ENCODE measurements around the gene JAM3.

Gene JAM3

GRCh38 chr11:134052395-134052987 lies 16.4 kb upstream of the JAM3 start:
- H2BK12ac ChIP-seq (ENCODE audit: low read length in 2 of 2): peak overlapping the region in 1 of 2 experiments; percentile 45
- no peaks in the 10 kb centered on the region for H3K36me3 ChIP-seq (ENCODE audit: control insufficient read depth in 1 of 2, insufficient read depth in 2 of 2, low read depth in 1 of 2, low read length in 2 of 2)
- H3K9ac ChIP-seq (ENCODE audit: low read length): no peak overlapping the region
- no peak overlapping the region for H3K4me2 ChIP-seq (ENCODE audit: low read length, poor library complexity, severe bottlenecking)
- peak overlapping the region in 1 of 2 experiments; percentile 61 for H3K14ac ChIP-seq (ENCODE audit: low read length in 2 of 2)
- no peak overlapping the region for H2AK5ac ChIP-seq (ENCODE audit: low read length, severe bottlenecking)
- no peak overlapping the region for H3K4ac ChIP-seq (ENCODE audit: low read depth in 1 of 2, low read length in 2 of 2)
- H3K27me3 ChIP-seq (ENCODE audit: control insufficient read depth in 1 of 2, insufficient read depth in 1 of 2, low read length in 2 of 2): peaks cover 5 to 31% of the 10 kb centered on the region in 2 experiments
- H2BK120ac ChIP-seq (ENCODE audit: low read depth, low read length): no peak overlapping the region
- H2AFZ ChIP-seq (ENCODE audit: low read depth, low read length): peak overlapping the region; percentile 10
- peak overlapping the region; percentile 68 for H4K91ac ChIP-seq (ENCODE audit: low read length)
- no peak overlapping the region for H2BK5ac ChIP-seq (ENCODE audit: low read depth, low read length, poor library complexity, severe bottlenecking)
- WGBS: 83% methylated on average over 12 of the region's 12 CpGs
- no peak overlapping the region for H3K4me3 ChIP-seq (ENCODE audit: insufficient read depth in 1 of 2, low read depth in 1 of 2, low read length in 2 of 2)
- no peaks in the 10 kb centered on the region for H3K9me3 ChIP-seq (ENCODE audit: control insufficient read depth, low read length)
- peaks cover 5% of the 10 kb centered on the region for H3K4me1 ChIP-seq (ENCODE audit: control insufficient read depth, insufficient read depth, low read depth, low read length)
- H4K8ac ChIP-seq (ENCODE audit: low read length): peak overlapping the region; percentile 49
- H2BK15ac ChIP-seq (ENCODE audit: low read depth, poor library complexity, severe bottlenecking): no peak overlapping the region
- no peak overlapping the region for H3K27ac ChIP-seq (ENCODE audit: low read length, poor library complexity, severe bottlenecking)
- H3K18ac ChIP-seq (ENCODE audit: low read depth in 1 of 2, low read length in 2 of 2): no peak overlapping the region
- H3K79me1 ChIP-seq (replicated peaks; ENCODE audit: low read length, poor library complexity, severe bottlenecking): no peaks in the 10 kb centered on the region
- no peak overlapping the region for H3K23ac ChIP-seq (ENCODE audit: low read length in 2 of 2)
- DNase-seq: no peak

GRCh38 chr11:134052988-134053945 lies 15.6 kb upstream of the JAM3 start:
- 60% methylated on average over 26 of the region's 26 CpGs for WGBS
- Histone ChIP-seq H3K23ac (ENCODE audit: low read length in 2 of 2) (no peak overlapping the region), H3K4me2 (ENCODE audit: low read length, poor library complexity, severe bottlenecking) (no peak overlapping the region), H2AK5ac (ENCODE audit: low read length, severe bottlenecking) (no peak overlapping the region), H2BK5ac (ENCODE audit: low read depth, low read length, poor library complexity, severe bottlenecking) (no peak overlapping the region), H3K4me3 (ENCODE audit: insufficient read depth in 1 of 2, low read depth in 1 of 2, low read length in 2 of 2) (no peak overlapping the region), H2BK120ac (ENCODE audit: low read depth, low read length) (no peak overlapping the region), H3K27ac (ENCODE audit: low read length, poor library complexity, severe bottlenecking) (no peak overlapping the region), H3K9me3 (ENCODE audit: control insufficient read depth, low read length) (no peaks in the 10 kb centered on the region), H3K18ac (ENCODE audit: low read depth in 1 of 2, low read length in 2 of 2) (no peak overlapping the region), H3K4me1 (ENCODE audit: control insufficient read depth, insufficient read depth, low read depth, low read length) (peaks cover 5% of the 10 kb centered on the region), H2AFZ (ENCODE audit: low read depth, low read length) (peak overlapping the region; percentile 10), H3K4ac (ENCODE audit: low read depth in 1 of 2, low read length in 2 of 2) (no peak overlapping the region), H2BK15ac (ENCODE audit: low read depth, poor library complexity, severe bottlenecking) (no peak overlapping the region), H3K14ac (ENCODE audit: low read length in 2 of 2) (peak overlapping the region in 1 of 2 experiments; percentile 61), H3K9ac (ENCODE audit: low read length) (no peak overlapping the region), H3K27me3 (ENCODE audit: control insufficient read depth in 1 of 2, insufficient read depth in 1 of 2, low read length in 2 of 2) (peaks cover 9 to 31% of the 10 kb centered on the region in 2 experiments), H4K91ac (ENCODE audit: low read length) (peak overlapping the region; percentile 68), H3K79me1 (replicated peaks; ENCODE audit: low read length, poor library complexity, severe bottlenecking) (no peaks in the 10 kb centered on the region), H3K36me3 (ENCODE audit: control insufficient read depth in 1 of 2, insufficient read depth in 2 of 2, low read depth in 1 of 2, low read length in 2 of 2) (no peaks in the 10 kb centered on the region), H2BK12ac (ENCODE audit: low read length in 2 of 2) (peak overlapping the region in 1 of 2 experiments; percentile 45), H4K8ac (ENCODE audit: low read length) (peak overlapping the region; percentile 49)
- DNase-seq: no peak

GRCh38 chr11:134055029-134055428 lies 13.8 kb upstream of the JAM3 start:
- Histone ChIP-seq H3K14ac (ENCODE audit: low read length in 2 of 2) (no peak overlapping the region), H4K91ac (ENCODE audit: low read length) (no peak overlapping the region), H3K9me3 (ENCODE audit: control insufficient read depth, low read length) (no peaks in the 10 kb centered on the region), H3K18ac (ENCODE audit: low read depth in 1 of 2, low read length in 2 of 2) (no peak overlapping the region), H4K8ac (ENCODE audit: low read length) (no peak overlapping the region), H2BK12ac (ENCODE audit: low read length in 2 of 2) (no peak overlapping the region), H3K4me1 (ENCODE audit: control insufficient read depth, insufficient read depth, low read depth, low read length) (peaks cover 5% of the 10 kb centered on the region), H3K4me3 (ENCODE audit: insufficient read depth in 1 of 2, low read depth in 1 of 2, low read length in 2 of 2) (no peak overlapping the region), H2AFZ (ENCODE audit: low read depth, low read length) (no peak overlapping the region), H3K36me3 (ENCODE audit: control insufficient read depth in 1 of 2, insufficient read depth in 2 of 2, low read depth in 1 of 2, low read length in 2 of 2) (no peaks in the 10 kb centered on the region), H3K23ac (ENCODE audit: low read length in 2 of 2) (no peak overlapping the region), H3K4ac (ENCODE audit: low read depth in 1 of 2, low read length in 2 of 2) (no peak overlapping the region), H3K27me3 (ENCODE audit: control insufficient read depth in 1 of 2, insufficient read depth in 1 of 2, low read length in 2 of 2) (peaks cover 8 to 20% of the 10 kb centered on the region in 2 experiments), H2BK120ac (ENCODE audit: low read depth, low read length) (no peak overlapping the region), H3K27ac (ENCODE audit: low read length, poor library complexity, severe bottlenecking) (no peak overlapping the region), H3K4me2 (ENCODE audit: low read length, poor library complexity, severe bottlenecking) (no peak overlapping the region), H3K79me1 (replicated peaks; ENCODE audit: low read length, poor library complexity, severe bottlenecking) (no peaks in the 10 kb centered on the region), H3K9ac (ENCODE audit: low read length) (no peak overlapping the region), H2BK15ac (ENCODE audit: low read depth, poor library complexity, severe bottlenecking) (no peak overlapping the region), H2BK5ac (ENCODE audit: low read depth, low read length, poor library complexity, severe bottlenecking) (no peak overlapping the region), H2AK5ac (ENCODE audit: low read length, severe bottlenecking) (no peak overlapping the region)
- 89% methylated on average over 9 of the region's 9 CpGs for WGBS
- no peak for DNase-seq

GRCh38 chr11:134060316-134060715 lies 8.6 kb upstream of the JAM3 start:
- Histone ChIP-seq H3K9ac (ENCODE audit: low read length) (no peak overlapping the region), H2BK15ac (ENCODE audit: low read depth, poor library complexity, severe bottlenecking) (no peak overlapping the region), H3K4me2 (ENCODE audit: low read length, poor library complexity, severe bottlenecking) (no peak overlapping the region), H3K9me3 (ENCODE audit: control insufficient read depth, low read length) (no peaks in the 10 kb centered on the region), H2BK120ac (ENCODE audit: low read depth, low read length) (no peak overlapping the region), H3K27me3 (ENCODE audit: control insufficient read depth in 1 of 2, insufficient read depth in 1 of 2, low read length in 2 of 2) (peaks cover 23 to 33% of the 10 kb centered on the region in 2 experiments), H3K4ac (ENCODE audit: low read depth in 1 of 2, low read length in 2 of 2) (no peak overlapping the region), H3K4me3 (ENCODE audit: insufficient read depth in 1 of 2, low read depth in 1 of 2, low read length in 2 of 2) (no peak overlapping the region), H3K4me1 (ENCODE audit: control insufficient read depth, insufficient read depth, low read depth, low read length) (no peaks in the 10 kb centered on the region), H3K27ac (ENCODE audit: low read length, poor library complexity, severe bottlenecking) (no peak overlapping the region), H4K8ac (ENCODE audit: low read length) (no peak overlapping the region), H3K14ac (ENCODE audit: low read length in 2 of 2) (no peak overlapping the region), H3K18ac (ENCODE audit: low read depth in 1 of 2, low read length in 2 of 2) (no peak overlapping the region), H4K91ac (ENCODE audit: low read length) (no peak overlapping the region), H2AK5ac (ENCODE audit: low read length, severe bottlenecking) (no peak overlapping the region), H3K79me1 (replicated peaks; ENCODE audit: low read length, poor library complexity, severe bottlenecking) (no peaks in the 10 kb centered on the region), H2BK12ac (ENCODE audit: low read length in 2 of 2) (no peak overlapping the region), H2BK5ac (ENCODE audit: low read depth, low read length, poor library complexity, severe bottlenecking) (no peak overlapping the region), H3K36me3 (ENCODE audit: control insufficient read depth in 1 of 2, insufficient read depth in 2 of 2, low read depth in 1 of 2, low read length in 2 of 2) (no peaks in the 10 kb centered on the region), H2AFZ (ENCODE audit: low read depth, low read length) (no peak overlapping the region), H3K23ac (ENCODE audit: low read length in 2 of 2) (no peak overlapping the region)
- 72% methylated on average over 3 of the region's 3 CpGs for WGBS
- no peak for DNase-seq
